ENCODE data around the gene CYP1B1. TPM values are rescaled to one million over a fixed set of nuclear protein-coding genes. Genes with fewer than 3 reads are reported as not detected.

CYP1B1 gene
- total RNA-seq, 3 donors from 2014 or later = 6.3 to 13.9 (median 11.4) TPM

DNA sequence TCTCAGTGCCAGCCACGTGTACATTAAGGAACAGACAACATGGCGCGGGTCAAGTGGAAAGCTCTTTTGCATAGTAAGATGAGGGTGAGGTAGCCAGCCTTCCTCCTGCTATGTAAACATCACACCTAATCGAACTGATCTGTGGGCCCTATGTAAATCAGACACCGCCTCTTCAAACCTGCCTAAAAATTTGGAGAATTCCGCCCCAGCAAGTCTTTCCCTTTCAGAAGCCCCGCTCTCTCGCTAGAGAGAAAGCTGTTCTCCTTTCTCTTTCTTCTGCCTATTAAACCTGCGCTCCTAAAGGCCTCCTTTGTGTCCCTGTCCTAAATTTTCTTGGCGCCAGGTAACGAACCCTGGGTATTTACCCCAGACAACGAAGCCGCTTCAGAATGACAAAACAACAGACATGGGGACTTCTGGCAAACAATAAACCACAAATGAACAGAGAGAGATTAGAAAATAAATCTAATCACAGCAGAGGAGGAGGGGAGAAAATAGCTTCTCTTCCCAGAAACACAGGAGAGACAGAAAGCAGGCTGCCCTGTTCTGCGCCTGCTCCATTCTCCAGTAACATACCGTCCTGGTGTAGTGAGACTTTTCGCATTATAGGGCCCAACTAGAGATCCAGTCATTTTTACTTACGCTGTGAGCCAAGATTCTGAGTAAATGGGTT lies 31.9 kb upstream of the CYP1B1 start:
- peaks cover 7% of the 10 kb centered on the region for H3K9me3 Mint-ChIP-seq
- ATAC-seq (no peak), DNase-seq (no peak)
- H3K4me1 Mint-ChIP-seq (ENCODE audit: low read depth) = peaks cover 7% of the 10 kb centered on the region
- no peak overlapping the region for H3K4me3 Mint-ChIP-seq
- H3K27me3 Mint-ChIP-seq (ENCODE audit: low read depth) = peaks cover 34% of the 10 kb centered on the region
- no peaks in the 10 kb centered on the region for H3K36me3 Mint-ChIP-seq (ENCODE audit: insufficient read depth)

DNA sequence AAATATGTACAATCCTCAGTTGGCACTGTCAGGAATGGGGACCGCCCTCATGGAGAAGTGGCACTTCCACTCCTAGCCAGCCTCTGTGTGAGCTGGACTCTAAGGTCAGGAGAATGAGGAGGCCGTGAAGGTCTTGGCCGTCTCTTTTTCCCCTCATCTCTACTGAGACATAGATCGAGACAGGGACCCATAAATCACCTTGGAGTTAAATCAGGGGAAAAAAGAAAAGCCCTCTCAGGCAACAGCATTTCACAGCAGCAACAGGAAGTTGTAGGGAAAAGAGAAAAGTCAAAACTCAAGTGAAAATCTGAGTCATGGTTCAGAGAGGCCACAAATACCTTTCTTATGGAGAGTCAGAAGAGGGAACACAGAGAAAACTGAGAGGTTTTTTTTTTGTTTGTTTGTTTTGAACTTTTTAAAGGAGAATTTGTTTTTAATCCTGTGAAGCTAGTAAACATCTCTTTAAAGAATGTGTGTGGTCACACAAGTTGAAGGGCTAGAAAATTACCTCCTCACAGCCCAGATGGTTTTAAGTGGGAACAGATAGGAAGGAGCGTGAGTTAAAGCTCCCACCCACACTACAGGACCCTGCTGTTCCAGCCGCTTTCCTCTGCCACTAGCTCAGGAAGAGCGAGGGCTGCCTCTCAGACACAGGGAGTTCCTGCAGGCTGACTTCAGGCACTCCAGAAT lies 30.6 kb upstream of the CYP1B1 start:
- Mint-ChIP-seq H3K4me1 (ENCODE audit: low read depth) (peaks cover 7% of the 10 kb centered on the region), H3K9me3 (peaks cover 7% of the 10 kb centered on the region), H3K36me3 (ENCODE audit: insufficient read depth) (no peaks in the 10 kb centered on the region), H3K27me3 (ENCODE audit: low read depth) (peaks cover 24% of the 10 kb centered on the region), H3K4me3 (no peak overlapping the region)
- ATAC-seq (peak; percentile 55 to 74), DNase-seq (no peak)

DNA sequence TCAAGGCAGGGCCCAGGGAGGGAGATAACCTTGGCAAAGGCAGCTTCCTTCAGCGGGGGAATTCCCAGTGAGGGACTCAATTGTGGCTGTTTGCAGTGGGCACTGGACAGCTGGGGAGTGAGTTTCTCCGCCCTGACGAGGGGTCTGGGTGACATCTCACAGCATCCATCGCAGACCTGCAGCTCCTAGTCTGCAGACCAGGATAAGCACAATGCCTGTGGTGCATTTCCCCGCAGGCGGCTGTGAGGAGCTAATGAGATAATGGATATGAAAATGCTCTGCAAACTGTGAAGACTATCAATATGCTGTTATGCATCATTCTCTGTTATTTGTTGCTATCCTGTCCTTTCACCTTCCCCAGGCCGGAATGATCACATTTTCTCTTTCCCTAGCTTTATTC lies 30.0 kb upstream of the CYP1B1 start:
- ATAC-seq (no peak), DNase-seq (no peak)
- H3K4me3 Mint-ChIP-seq = no peak overlapping the region
- peaks cover 7% of the 10 kb centered on the region for H3K4me1 Mint-ChIP-seq (ENCODE audit: low read depth)
- H3K36me3 Mint-ChIP-seq (ENCODE audit: insufficient read depth) = no peaks in the 10 kb centered on the region
- peaks cover 7% of the 10 kb centered on the region for H3K9me3 Mint-ChIP-seq
- H3K27me3 Mint-ChIP-seq (ENCODE audit: low read depth) = peaks cover 20% of the 10 kb centered on the region

DNA sequence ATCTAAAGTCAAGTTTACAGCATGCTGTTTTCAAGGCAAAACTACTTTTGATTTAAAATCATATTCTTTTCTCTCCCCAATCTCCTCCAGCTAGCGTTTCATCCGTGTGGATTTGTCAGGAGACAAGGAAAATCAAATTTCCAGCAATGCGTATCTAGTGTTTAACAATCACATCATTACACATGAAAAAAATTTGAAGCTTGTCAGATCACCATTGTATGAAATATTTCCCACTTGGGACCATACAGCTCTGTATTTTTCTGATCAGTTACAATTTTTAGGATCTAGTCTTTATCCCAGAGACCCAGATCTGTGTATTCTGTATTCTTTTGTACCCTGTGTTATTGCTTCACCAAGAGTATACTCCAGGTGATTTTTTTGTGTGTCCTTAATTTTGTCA lies 28.6 kb upstream of the CYP1B1 start:
- peaks cover 7% of the 10 kb centered on the region for H3K9me3 Mint-ChIP-seq
- H3K27me3 Mint-ChIP-seq (ENCODE audit: low read depth) = peaks cover 29% of the 10 kb centered on the region
- no peak for ATAC-seq
- H3K4me1 Mint-ChIP-seq (ENCODE audit: low read depth) = peaks cover 7% of the 10 kb centered on the region
- no peak overlapping the region for H3K4me3 Mint-ChIP-seq
- H3K36me3 Mint-ChIP-seq (ENCODE audit: insufficient read depth) = no peaks in the 10 kb centered on the region
- no peak for DNase-seq

DNA sequence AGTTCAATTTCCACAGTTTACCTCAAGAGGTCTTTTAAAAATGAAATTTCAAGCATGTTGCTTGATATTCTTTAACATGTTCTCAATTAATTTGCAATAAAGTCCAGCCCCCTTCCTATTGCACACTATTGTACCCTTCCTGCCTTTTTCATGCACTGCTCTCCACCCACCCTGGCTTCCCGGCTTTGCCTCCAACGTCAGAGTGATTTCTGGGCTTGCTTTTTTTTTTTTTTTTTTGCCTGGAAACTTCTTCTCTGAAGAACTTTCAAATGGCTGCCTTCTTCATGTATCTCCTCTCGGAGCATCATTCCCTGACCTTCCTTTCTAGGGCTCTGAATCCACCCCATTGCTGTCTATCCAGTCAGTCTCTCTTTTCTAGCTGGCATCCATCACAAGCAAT lies 24.4 kb upstream of the CYP1B1 start:
- Mint-ChIP-seq H3K4me1 (ENCODE audit: low read depth) (peaks cover 5% of the 10 kb centered on the region), H3K4me3 (no peak overlapping the region), H3K36me3 (ENCODE audit: insufficient read depth) (no peaks in the 10 kb centered on the region), H3K9me3 (peaks cover 7% of the 10 kb centered on the region), H3K27me3 (ENCODE audit: low read depth) (peaks cover 53% of the 10 kb centered on the region)
- DNase-seq (no peak), ATAC-seq (no peak)

DNA sequence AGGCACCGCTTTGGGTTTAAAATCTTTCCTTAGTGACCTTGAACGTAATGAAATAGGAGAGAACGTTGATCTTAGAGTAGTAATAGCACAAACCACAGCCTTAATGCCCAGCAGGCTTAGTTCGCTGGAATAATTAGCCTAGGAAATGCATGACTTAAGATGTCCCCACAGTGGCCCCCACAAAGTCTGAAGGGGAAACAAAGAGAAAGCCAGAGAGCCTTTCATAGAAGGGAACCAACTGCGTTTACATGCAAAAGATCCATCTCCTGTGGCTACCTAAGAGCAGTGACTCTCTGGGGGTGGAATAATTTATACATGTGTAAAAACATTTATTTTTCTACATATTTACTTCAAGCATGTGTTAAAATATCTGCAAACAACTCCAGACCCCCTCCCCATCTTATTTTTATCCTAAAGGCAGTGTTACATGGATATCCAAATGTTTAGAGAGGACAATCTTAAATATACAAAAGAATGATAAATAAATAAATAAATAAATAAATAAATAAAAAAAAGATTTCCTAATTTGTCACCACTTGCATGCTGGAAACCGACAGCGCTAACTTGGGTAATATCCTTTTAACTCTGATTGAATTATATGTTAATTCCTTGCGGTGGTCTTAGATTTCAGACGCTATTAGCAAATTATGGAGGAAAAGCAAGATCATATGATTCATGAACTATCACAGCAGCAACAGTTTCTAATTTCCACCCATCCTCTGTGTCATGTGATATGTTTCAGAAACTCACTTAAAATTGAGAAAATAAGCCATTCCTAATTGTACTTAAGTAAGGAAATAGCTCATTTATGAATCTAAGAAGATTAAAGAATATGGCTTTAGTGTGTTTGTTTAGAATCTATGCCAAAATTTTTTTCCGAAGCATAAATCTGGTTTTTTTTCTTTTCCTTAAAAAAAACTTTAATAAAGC lies 23.4 kb upstream of the CYP1B1 start:
- Mint-ChIP-seq H3K4me3 (no peak overlapping the region), H3K27me3 (ENCODE audit: low read depth) (peaks cover 54% of the 10 kb centered on the region), H3K36me3 (ENCODE audit: insufficient read depth) (no peaks in the 10 kb centered on the region), H3K9me3 (peaks cover 7% of the 10 kb centered on the region), H3K4me1 (ENCODE audit: low read depth) (peaks cover 5% of the 10 kb centered on the region)
- DNase-seq (no peak), ATAC-seq (no peak)

DNA sequence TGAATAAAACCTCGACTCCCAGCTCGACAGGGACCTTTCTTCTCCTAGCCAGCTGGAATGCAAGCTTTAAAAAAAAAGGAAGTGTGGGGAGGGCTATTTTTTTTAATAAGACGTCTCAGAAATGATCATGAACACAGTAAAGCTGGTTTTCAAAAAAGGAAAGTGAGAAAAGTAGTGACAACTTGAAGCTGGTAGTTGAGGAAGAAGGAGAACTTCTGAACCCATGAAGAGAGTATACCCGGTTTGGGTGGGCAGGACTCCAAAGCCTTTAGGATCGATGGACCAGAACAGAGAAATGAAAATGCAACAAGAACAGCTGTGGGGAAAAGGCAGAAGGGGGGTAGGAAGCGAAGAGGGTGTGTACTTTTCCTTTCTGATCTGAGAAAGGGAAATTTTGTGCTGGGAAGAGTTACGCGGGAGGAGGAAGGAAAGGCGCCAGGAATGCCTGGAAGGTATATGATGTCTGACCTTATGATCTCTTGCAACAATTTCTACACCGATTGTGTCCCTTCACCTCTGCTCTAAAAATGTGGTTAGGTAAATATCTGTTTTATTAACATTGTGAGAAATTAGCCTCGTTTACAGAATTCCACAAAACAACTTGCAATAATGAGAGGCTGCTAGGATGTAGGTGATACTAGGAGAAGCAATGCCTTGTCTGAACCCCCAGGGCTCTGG lies 22.6 kb upstream of the CYP1B1 start:
- peaks cover 5% of the 10 kb centered on the region for H3K4me1 Mint-ChIP-seq (ENCODE audit: low read depth)
- ATAC-seq (no peak), DNase-seq (no peak)
- peaks cover 5% of the 10 kb centered on the region for H3K9me3 Mint-ChIP-seq
- peaks cover 51% of the 10 kb centered on the region for H3K27me3 Mint-ChIP-seq (ENCODE audit: low read depth)
- no peaks in the 10 kb centered on the region for H3K36me3 Mint-ChIP-seq (ENCODE audit: insufficient read depth)
- H3K4me3 Mint-ChIP-seq = no peak overlapping the region

DNA sequence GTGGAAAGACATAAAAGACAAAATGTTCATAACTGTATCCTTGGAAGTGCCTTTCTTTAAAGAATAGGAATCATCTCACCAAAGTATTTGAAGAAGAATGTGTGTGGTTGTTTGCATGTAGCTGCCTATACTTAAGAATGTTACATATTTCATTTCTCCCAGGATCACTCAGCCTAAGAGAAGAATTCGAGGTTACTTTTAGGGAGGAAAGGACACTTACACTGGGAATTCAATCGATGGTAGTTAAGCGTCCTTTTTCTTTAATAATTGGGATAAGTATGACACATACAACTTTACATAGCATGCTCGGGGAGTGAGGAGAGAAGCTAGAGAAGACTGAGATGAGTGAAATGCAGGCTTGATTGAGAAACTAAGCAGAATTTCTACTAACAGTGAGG lies 22.0 kb upstream of the CYP1B1 start:
- H3K4me1 Mint-ChIP-seq (ENCODE audit: low read depth) = peaks cover 5% of the 10 kb centered on the region
- H3K9me3 Mint-ChIP-seq = no peaks in the 10 kb centered on the region
- peaks cover 54% of the 10 kb centered on the region for H3K27me3 Mint-ChIP-seq (ENCODE audit: low read depth)
- DNase-seq (no peak), ATAC-seq (no peak)
- no peak overlapping the region for H3K4me3 Mint-ChIP-seq
- no peaks in the 10 kb centered on the region for H3K36me3 Mint-ChIP-seq (ENCODE audit: insufficient read depth)

DNA sequence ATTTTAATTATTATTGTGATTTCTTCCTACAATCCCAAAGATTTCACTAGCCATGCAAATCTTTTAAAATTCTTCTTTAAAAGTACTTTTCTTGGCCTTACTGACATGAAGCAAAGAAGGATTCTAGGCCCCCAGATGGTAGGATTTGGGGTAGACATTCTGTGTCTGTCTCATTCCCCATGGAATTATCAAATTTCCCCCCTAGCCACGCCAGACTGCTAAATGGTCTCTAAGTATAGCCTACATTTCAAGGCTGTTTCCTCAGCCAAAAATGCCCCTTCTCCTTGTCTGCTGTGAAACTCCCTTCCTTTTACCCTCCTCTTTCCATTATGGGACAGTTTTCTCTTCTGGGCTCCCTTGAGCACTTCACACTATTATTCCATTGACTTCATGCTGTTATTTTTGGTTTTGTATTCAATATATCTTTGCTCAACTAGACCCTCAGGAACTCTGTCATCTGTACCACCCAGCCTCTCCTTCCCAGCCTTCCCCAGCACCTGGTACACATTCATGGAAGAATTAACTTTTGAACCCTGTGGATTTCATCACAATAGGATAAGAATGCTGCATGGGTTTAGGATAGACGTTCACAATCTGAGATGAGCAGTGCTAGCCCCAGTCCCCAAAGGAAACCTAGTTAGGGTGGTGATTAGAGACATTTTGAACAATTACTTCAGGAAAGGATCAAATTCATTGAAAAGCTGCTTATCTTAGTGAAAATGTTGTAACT lies 21.5 kb upstream of the CYP1B1 start:
- Mint-ChIP-seq H3K27me3 (ENCODE audit: low read depth) (peaks cover 58% of the 10 kb centered on the region), H3K4me1 (ENCODE audit: low read depth) (peaks cover 5% of the 10 kb centered on the region), H3K9me3 (no peaks in the 10 kb centered on the region), H3K36me3 (ENCODE audit: insufficient read depth) (no peaks in the 10 kb centered on the region), H3K4me3 (no peak overlapping the region)
- DNase-seq = no peak
- ATAC-seq = no peak

DNA sequence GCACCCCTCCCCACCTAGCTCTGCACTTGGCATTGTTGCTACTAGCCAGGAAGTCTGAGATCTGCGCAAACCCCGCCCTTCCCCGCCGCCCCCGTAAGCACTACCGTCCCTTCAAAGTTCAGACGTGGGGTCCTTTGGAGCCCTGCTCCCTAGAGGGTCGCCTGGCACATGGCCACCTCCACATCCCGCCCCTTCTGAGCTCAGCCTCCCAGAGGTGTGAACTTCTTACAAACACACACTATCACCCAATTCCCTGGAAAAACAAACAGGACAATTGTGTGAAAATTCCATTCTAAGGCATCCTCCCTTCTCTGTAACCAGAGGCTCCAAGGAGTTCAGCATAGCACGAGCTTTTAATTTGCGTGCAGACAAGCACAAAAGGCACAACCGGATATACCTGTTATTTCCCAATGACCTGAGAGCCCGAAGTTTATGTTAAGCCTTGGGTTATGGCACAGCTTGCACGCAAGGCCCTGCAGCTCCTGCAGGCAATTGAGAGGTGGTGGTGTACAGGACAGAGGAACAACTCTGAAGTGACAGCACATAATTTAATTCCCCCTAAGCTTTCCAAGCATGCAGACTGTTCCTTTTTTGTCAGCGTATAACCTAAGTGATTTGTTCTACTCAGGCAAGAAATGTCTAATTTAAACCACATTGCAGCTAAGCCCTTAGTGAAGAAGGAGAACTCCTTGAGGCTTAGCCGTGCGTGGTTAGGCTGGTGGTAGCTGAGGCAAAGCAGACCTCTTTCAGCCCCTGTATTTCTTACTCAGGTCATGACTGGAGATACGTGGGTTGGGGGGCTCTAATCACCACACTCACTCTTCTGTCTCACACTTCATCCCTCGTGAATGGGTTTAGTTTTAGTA lies 20.3 kb upstream of the CYP1B1 start:
- DNase-seq = no peak
- H3K27me3 Mint-ChIP-seq (ENCODE audit: low read depth) = peaks cover 60% of the 10 kb centered on the region
- peaks cover 5% of the 10 kb centered on the region for H3K4me1 Mint-ChIP-seq (ENCODE audit: low read depth)
- ATAC-seq = peak; percentile 65 to 69
- no peaks in the 10 kb centered on the region for H3K36me3 Mint-ChIP-seq (ENCODE audit: insufficient read depth)
- no peak overlapping the region for H3K4me3 Mint-ChIP-seq
- H3K9me3 Mint-ChIP-seq = no peaks in the 10 kb centered on the region

DNA sequence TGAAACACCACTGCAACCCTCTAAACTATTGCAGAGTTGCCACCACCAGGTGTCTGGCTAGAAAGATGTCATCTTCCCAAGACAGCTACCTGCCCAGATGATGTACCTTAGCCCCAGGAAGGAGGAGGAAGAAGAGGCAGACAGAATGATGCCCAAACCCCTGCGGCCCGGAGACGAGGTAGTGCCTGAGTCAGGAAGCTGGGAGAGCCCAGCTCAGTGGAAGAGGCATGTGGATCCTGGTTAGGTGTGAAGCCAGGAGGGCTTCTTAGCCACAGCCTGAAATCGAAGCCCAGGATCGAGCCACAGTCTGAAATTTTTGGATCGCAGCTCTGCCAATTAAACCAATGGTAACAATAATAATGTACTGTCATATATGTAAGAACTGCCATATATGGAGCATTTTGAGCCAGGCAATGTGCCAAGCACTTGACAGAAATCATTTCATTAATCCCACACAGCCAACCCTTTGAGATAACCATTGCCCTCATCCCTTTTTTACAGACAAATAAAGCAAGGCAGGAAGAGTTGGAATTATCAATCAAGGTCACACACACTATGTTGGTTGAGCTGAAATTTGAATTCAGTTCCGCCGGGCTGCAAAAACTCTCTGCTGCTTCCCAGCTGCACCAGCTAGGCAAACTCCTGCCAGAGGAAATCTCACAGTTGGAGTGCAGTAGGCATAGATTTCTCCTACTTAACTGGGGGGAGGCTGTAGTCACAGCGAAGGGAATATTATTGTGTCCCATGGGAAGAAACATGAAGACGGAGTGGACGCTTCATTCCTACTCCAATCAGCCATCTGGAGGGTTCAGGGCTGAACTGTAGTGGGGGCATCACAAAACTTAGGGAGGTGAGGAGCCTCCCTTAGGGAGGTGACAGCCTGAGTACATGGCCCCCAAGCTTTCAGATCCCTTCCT lies 19.4 kb upstream of the CYP1B1 start:
- no peak for ATAC-seq
- Mint-ChIP-seq H3K4me1 (ENCODE audit: low read depth) (peaks cover 5% of the 10 kb centered on the region), H3K27me3 (ENCODE audit: low read depth) (peaks cover 53% of the 10 kb centered on the region)

DNA sequence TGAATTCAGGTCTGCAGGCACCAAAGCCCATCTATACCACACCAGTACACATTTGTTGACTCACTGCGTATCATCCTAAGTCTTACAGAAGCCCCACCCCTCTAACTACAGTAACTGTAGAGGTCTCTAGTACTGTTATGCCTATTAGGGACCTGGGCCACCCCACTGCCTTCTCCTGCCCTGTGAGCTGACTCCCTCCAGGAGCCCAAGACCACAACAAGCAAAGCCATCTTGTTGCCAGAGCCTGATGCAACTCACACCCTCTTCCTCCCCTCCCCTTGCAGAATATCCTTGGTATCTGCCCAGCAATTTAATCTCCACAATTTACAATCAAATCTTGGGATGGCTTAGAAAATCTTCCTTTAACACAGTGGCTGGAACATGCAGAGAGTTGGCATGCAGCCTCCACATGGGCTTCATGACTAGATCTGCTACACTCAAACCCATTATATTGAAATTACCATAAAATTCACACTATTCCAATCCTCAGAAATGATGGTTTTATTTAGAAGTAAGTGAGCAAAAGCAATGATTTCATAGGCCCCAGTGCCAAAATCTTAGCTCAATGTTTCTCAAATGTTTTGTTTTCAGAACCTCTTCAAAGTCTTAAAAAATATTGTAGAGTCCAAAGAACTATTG lies 17.7 kb upstream of the CYP1B1 start:
- H3K4me3 Mint-ChIP-seq = no peak overlapping the region
- ATAC-seq = peak; percentile 60 to 62
- peaks cover 4% of the 10 kb centered on the region for H3K4me1 Mint-ChIP-seq (ENCODE audit: low read depth)
- no peaks in the 10 kb centered on the region for H3K36me3 Mint-ChIP-seq (ENCODE audit: insufficient read depth)
- peaks cover 41% of the 10 kb centered on the region for H3K27me3 Mint-ChIP-seq (ENCODE audit: low read depth)
- no peaks in the 10 kb centered on the region for H3K9me3 Mint-ChIP-seq
- DNase-seq = no peak

More for the DNA sequence above, 19.4 kb upstream of the CYP1B1 start:
- H3K9me3 Mint-ChIP-seq = no peaks in the 10 kb centered on the region
- no peak for DNase-seq
- no peaks in the 10 kb centered on the region for H3K36me3 Mint-ChIP-seq (ENCODE audit: insufficient read depth)
- no peak overlapping the region for H3K4me3 Mint-ChIP-seq
